B cell (primary cell): ENCODE results near the gene VIPR2. TPM values are rescaled to one million over a fixed set of nuclear protein-coding genes. Genes with fewer than 3 reads are reported as not detected.

ENCODE experiments used
- ATAC-seq: fragments of 200-7000 bp; cut with Tn5 transposase; one replicate; pipeline ENCODE4 v1.10.0; 2021; ENCODE audit warnings: low read depth, mild to moderate bottlenecking, moderate number of reproducible peaks, moderate library complexity
- CTCF ChIA-PET: fragments of 350-600 bp; sonication (Branson Sonifier 250); formaldehyde crosslinking; loops from one replicate; lab custom pipeline; 2021; ENCODE audit warnings: antibody characterized with exemption, inconsistent platforms; lab: Charles Lee
- POLR2A ChIA-PET: fragments of 350-600 bp; sonication (Branson Sonifier 250); formaldehyde crosslinking; loops from one replicate; lab custom pipeline; 2021; ENCODE audit warnings: antibody characterized with exemption; lab: Charles Lee
- DNase-seq: peaks from one replicate; pipeline ENCODE4 v3.0.0; 2013
- H2AFZ ChIP-seq: 2 replicates; pipeline ENCODE4 v1.6.1; 2012; ENCODE audit warnings: mild to moderate bottlenecking, low read depth, low read length; ENCODE audit not compliant: insufficient read depth, poor library complexity, severe bottlenecking
- H3K27ac ChIP-seq, 2 donors: 1 replicate in 1 of 2; 2 replicates in 1 of 2; pipeline ENCODE4 v1.5.1; 2012 to 2013; ENCODE audit warnings: low read length in 2 of 2, mild to moderate bottlenecking in 2 of 2, moderate library complexity in 1 of 2
- H3K27me3 ChIP-seq, 4 experiments: fragments of 200-600 bp in 1 of 4; sonication (generic) in 1 of 4; replicated peaks in 1 of 4; 1 replicate in 2 of 4; 2 replicates in 2 of 4; pipeline versions ENCODE4 v1.6.1 to v1.7.0; 2013 to 2016; ENCODE audit warnings: low read length in 3 of 4, mild to moderate bottlenecking in 2 of 4, mixed read lengths in 1 of 4, moderate library complexity in 1 of 4; ENCODE audit not compliant: insufficient read depth in 4 of 4, control insufficient read depth in 3 of 4; ENCODE audit errors: control extremely low read depth in 1 of 4
- H3K36me3 ChIP-seq, 2 experiments: replicated peaks in 1 of 2; 1 replicate in 1 of 2; 2 replicates in 1 of 2; pipeline versions ENCODE4 v1.6.1 to v1.7.1; 2013; ENCODE audit warnings: low read length in 1 of 2; ENCODE audit not compliant: insufficient read depth in 2 of 2, control insufficient read depth in 1 of 2; ENCODE audit errors: control extremely low read depth in 1 of 2, extremely low read depth in 1 of 2
- H3K4me1 ChIP-seq, 2 donors: fragments of 200-600 bp in 1 of 2; sonication (generic) in 1 of 2; 1 replicate in 1 of 2; 2 replicates in 1 of 2; pipeline versions ENCODE4 v1.5.1 to v1.6.1; 2013 to 2017; ENCODE audit warnings: low read length in 2 of 2; ENCODE audit not compliant: control insufficient read depth in 2 of 2, insufficient read depth in 2 of 2
- H3K4me2 ChIP-seq: replicated peaks from 2 replicates; pipeline ENCODE3; 2012; ENCODE audit warnings: mild to moderate bottlenecking, low read depth, low read length; ENCODE audit not compliant: poor library complexity, severe bottlenecking
- H3K4me3 ChIP-seq, 5 experiments: fragments of 200-600 bp in 1 of 5; sonication (generic) in 1 of 5; 1 replicate in 3 of 5; 2 replicates in 2 of 5; pipeline versions ENCODE4 v1.5.1 to v1.7.0; 2011 to 2016; ENCODE audit warnings: low read length in 4 of 5, mild to moderate bottlenecking in 4 of 5, low read depth in 2 of 5, control low read depth in 1 of 5, moderate library complexity in 1 of 5; ENCODE audit not compliant: insufficient read depth in 1 of 5; ENCODE audit errors: control extremely low read depth in 1 of 5, extremely low read depth in 1 of 5
- H3K79me2 ChIP-seq: fragments of 200-600 bp; sonication (generic); one replicate; pipeline ENCODE4 v1.6.0; 2016; ENCODE audit warnings: low read length; ENCODE audit not compliant: control insufficient read depth, insufficient read depth
- H3K9ac ChIP-seq: fragments of 200-600 bp; sonication (generic); 2 replicates; pipeline ENCODE4 v1.6.1; 2017; ENCODE audit warnings: mild to moderate bottlenecking, low read length, moderate library complexity
- H3K9me3 ChIP-seq, 3 donors: one replicate each; pipeline versions ENCODE4 v1.6.1 to v1.7.1; 2013; ENCODE audit warnings: low read length in 2 of 3; ENCODE audit not compliant: control insufficient read depth in 2 of 3, insufficient read depth in 1 of 3; ENCODE audit errors: control extremely low read depth in 1 of 3
- H4K20me1 ChIP-seq: 2 replicates; pipeline ENCODE4 v1.6.0; 2012; ENCODE audit warnings: mild to moderate bottlenecking, low read length; ENCODE audit not compliant: insufficient read depth, control insufficient read depth, poor library complexity, severe bottlenecking
- H3K27ac Mint-ChIP-seq: one replicate; pipeline ENCODE4 v1.8.0; 2021; ENCODE audit warnings: mixed read lengths
- H3K27me3 Mint-ChIP-seq: one replicate; pipeline ENCODE4 v1.8.0; 2021; ENCODE audit warnings: mixed read lengths
- H3K4me1 Mint-ChIP-seq: one replicate; pipeline ENCODE4 v1.8.0; 2021; ENCODE audit warnings: mixed read lengths
- H3K4me3 Mint-ChIP-seq: one replicate; pipeline ENCODE4 v1.8.0; 2021; ENCODE audit warnings: mixed read lengths
- H3K9me3 Mint-ChIP-seq: one replicate; pipeline ENCODE4 v1.8.0; 2022; ENCODE audit warnings: mixed read lengths; ENCODE audit not compliant: insufficient read depth
- EZH2 ChIP-seq: IDR thresholded peaks from 2 replicates; pipeline ENCODE4 v1.6.1; 2012; ENCODE audit warnings: borderline replicate concordance, low read depth, mild to moderate bottlenecking, moderate library complexity, low read length; ENCODE audit not compliant: insufficient read depth, poor library complexity, severe bottlenecking
- WGBS: methylation state at CpG from one replicate; pipeline ENCODE4 v1.1.5; 2013; ENCODE audit warnings: missing lambda C conversion rate; ENCODE audit not compliant: insufficient coverage; 5-methylcytosine and 5-hydroxymethylcytosine counted together
- intact Hi-C: fragments of 100-400 bp; cut with micrococcal nuclease; formaldehyde crosslinking; loops from one replicate; pipeline ENCODE4 v1.10.0; 2022
- polyA plus RNA-seq: library from polyadenylated mRNA; depleted of rRNA; stranded (reverse); fragments of >200 nt; gene quantifications from 2 replicates; pipeline ENCODE4 v1.2.3, GENCODE V29; 2012
- total RNA-seq, 2 donors: library from RNA; stranded (reverse); fragments of 120-200 nt in 1 of 2; gene quantifications; 1 replicate in 1 of 2; 2 replicates in 1 of 2; pipeline versions ENCODE4 v1.2.3 to v1.2.4, GENCODE V29; 2013 to 2022
- TF ChIP-seq, protein P1 (sequence below): fragments of 200-600 bp; IDR thresholded peaks from one replicate; pipeline ENCODE4 v1.8.0; 2022; ENCODE audit warnings: antibody characterized with exemption, mild to moderate bottlenecking

VIPR2 gene
- total and polyA plus RNA-seq, 2 donors (not counting 1 experiment from before 2014, with no cell fraction given), result not detected

DNA sequence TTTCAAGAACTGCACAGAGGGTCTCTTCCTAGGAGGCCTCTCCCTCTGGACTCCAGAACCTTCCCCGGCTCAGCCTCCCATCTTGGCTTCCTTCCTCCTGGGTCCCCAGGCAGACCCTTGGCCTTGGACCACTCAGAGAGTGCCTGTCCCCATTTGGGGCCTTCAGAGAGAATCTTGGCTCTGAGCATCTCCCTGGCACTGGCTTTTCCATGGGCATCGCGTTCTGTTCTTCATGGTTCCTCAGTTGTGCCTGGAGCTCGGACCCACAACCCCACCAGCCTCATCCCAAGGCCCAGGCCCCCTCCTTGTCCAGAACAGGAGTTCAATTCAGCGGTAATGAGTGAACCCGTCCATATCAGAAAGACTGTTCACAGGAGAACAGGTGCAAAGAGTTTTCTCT, 73.4 kb downstream of the VIPR2 start:
- no peaks in the 10 kb centered on the region for H3K9me3 Mint-ChIP-seq
- peaks cover 7% of the 10 kb centered on the region for H3K27me3 Mint-ChIP-seq
- no peak overlapping the region for H3K4me3 Mint-ChIP-seq
- no peak overlapping the region for H3K27ac Mint-ChIP-seq
- WGBS, result 91% methylated on average over 6 of the region's 6 CpGs
- CTCF ChIA-PET, result no interaction called here
- POLR2A ChIA-PET, result no interaction called here
- Histone ChIP-seq H3K4me3 (no peak overlapping the region), H2AFZ (no peak overlapping the region), H3K27ac (no peak overlapping the region), H3K4me1 (no peaks in the 10 kb centered on the region), H3K9ac (no peak overlapping the region), H3K27me3 (no peaks in the 10 kb centered on the region), H4K20me1 (no peaks in the 10 kb centered on the region), H3K9me3 (no peaks in the 10 kb centered on the region), H3K79me2 (no peaks in the 10 kb centered on the region), H3K4me2 (no peak overlapping the region), H3K36me3 (no peaks in the 10 kb centered on the region)
- no peaks in the 10 kb centered on the region for H3K4me1 Mint-ChIP-seq
- TF ChIP-seq EZH2, result no peak
- TF ChIP-seq, protein P1, sequence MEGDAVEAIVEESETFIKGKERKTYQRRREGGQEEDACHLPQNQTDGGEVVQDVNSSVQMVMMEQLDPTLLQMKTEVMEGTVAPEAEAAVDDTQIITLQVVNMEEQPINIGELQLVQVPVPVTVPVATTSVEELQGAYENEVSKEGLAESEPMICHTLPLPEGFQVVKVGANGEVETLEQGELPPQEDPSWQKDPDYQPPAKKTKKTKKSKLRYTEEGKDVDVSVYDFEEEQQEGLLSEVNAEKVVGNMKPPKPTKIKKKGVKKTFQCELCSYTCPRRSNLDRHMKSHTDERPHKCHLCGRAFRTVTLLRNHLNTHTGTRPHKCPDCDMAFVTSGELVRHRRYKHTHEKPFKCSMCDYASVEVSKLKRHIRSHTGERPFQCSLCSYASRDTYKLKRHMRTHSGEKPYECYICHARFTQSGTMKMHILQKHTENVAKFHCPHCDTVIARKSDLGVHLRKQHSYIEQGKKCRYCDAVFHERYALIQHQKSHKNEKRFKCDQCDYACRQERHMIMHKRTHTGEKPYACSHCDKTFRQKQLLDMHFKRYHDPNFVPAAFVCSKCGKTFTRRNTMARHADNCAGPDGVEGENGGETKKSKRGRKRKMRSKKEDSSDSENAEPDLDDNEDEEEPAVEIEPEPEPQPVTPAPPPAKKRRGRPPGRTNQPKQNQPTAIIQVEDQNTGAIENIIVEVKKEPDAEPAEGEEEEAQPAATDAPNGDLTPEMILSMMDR, result no peak
- intact Hi-C loops, result no loop called here
- DNase-seq (no peak), ATAC-seq (no peak)

DNA sequence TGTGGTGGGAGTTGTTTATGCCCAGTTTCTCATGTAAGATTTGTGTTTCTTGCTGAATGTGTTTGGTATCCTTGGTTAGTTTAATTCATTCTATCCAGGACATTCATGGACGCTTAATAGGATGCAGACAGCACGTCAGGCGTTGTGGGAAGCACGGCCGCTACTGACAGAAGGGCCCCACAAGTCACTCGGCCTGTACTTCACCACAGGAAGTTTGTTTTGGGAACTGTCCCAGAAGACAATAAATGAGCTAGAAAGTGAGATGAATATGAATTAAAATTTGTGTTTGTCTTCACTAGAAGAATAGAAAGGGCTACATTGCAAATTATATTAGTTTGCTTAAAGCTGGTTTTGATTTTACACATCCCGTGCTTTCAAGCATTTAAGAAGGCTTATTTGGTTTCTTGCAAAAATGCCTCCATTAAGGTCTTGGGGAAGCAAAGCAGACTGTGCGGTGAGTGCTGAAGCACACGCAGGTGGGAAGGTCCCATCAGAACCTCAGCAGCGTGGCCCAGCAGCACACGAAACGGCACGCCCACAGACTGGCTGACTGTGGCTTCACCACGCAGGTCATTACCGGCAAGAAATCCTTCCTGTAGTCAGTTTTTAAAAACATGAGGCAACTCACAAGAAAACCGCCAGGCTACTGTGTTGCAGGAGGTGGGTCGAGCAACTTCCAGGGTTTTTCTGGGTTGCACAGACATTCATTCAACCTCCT, 74.1 kb downstream of the VIPR2 start:
- intact Hi-C loops, result no loop called here
- ChIA-PET POLR2A (no interaction called here), CTCF (no interaction called here)
- ATAC-seq (no peak), DNase-seq (no peak)
- Mint-ChIP-seq H3K4me1 (no peaks in the 10 kb centered on the region), H3K9me3 (no peaks in the 10 kb centered on the region), H3K27ac (no peak overlapping the region), H3K27me3 (peaks cover 7% of the 10 kb centered on the region), H3K4me3 (no peak overlapping the region)
- Histone ChIP-seq H3K79me2 (no peaks in the 10 kb centered on the region), H3K4me2 (no peak overlapping the region), H3K4me1 (no peaks in the 10 kb centered on the region), H3K9me3 (no peaks in the 10 kb centered on the region), H3K36me3 (no peaks in the 10 kb centered on the region), H2AFZ (peak overlapping the region; percentile 42), H3K4me3 (no peak overlapping the region), H3K9ac (no peak overlapping the region), H4K20me1 (no peaks in the 10 kb centered on the region), H3K27ac (no peak overlapping the region), H3K27me3 (no peaks in the 10 kb centered on the region)
- WGBS, result 37% methylated on average over 16 of the region's 17 CpGs
- TF ChIP-seq, protein P1, result no peak
- TF ChIP-seq EZH2, result no peak
